ENCODE measurements around the gene MAGI3. TPM values are rescaled to one million over a fixed set of nuclear protein-coding genes. Genes with fewer than 3 reads are reported as not detected.

MAGI3 gene
- total and polyA plus RNA-seq, 2 of the 13 experiments (the other 11 are each of a cell fraction or from before 2014, with no cell fraction given) = 4.0 to 11.8 TPM

GRCh38 chr1:113388621-113389358 is 1.5 kb upstream of the MAGI3 start (continued):
- TF ChIP-seq ZNF562 (CRISPR knock-in tag; IDR thresholded peaks at IDR 0.05; ENCODE audit: borderline replicate concordance) = no peak
- no peak for TF ChIP-seq ZNF549 (CRISPR knock-in tag; IDR thresholded peaks at IDR 0.05)
- no peak for TF ChIP-seq ZNF572 (CRISPR knock-in tag; IDR thresholded peaks at IDR 0.05)
- TF ChIP-seq ZGPAT (CRISPR knock-in tag; IDR thresholded peaks at IDR 0.05) = peak; percentile 22; the same call in 1 of the 2 replicates
- no peak for TF ChIP-seq MEF2D (CRISPR knock-in tag; IDR thresholded peaks at IDR 0.05)
- TF ChIP-seq AHR (CRISPR knock-in tag; IDR thresholded peaks at IDR 0.05) = no peak
- TF ChIP-seq PRDM10 (CRISPR knock-in tag; IDR thresholded peaks at IDR 0.05; ENCODE audit: low read depth) = no peak
- TF ChIP-seq SNAPC5 (CRISPR knock-in tag; IDR thresholded peaks at IDR 0.05; ENCODE audit: borderline replicate concordance) = no peak
- no peak for TF ChIP-seq MED13 (CRISPR knock-in tag; IDR thresholded peaks at IDR 0.05)
- no peak for TF ChIP-seq NFAT5 (CRISPR knock-in tag; IDR thresholded peaks at IDR 0.05)
- TF ChIP-seq SRF (IDR thresholded peaks at IDR 0.05; ENCODE audit: low read depth, low read length) = no peak
- TF ChIP-seq ZNF574 (CRISPR knock-in tag; IDR thresholded peaks at IDR 0.05) = peak; percentile 45
- TF ChIP-seq SMAD1 (CRISPR knock-in tag; IDR thresholded peaks at IDR 0.05; ENCODE audit: borderline replicate concordance, low read depth) = no peak
